B cell (primary cell): ENCODE measurements around the gene ASCC2. TPM values are rescaled to one million over a fixed set of nuclear protein-coding genes. Genes with fewer than 3 reads are reported as not detected.

ENCODE experiments used
- ATAC-seq: fragments of 200-7000 bp; cut with Tn5 transposase; one replicate; pipeline ENCODE4 v1.10.0; 2021; ENCODE audit warnings: low read depth, mild to moderate bottlenecking, moderate number of reproducible peaks, moderate library complexity
- CTCF ChIA-PET: fragments of 350-600 bp; sonication (Branson Sonifier 250); formaldehyde crosslinking; loops from one replicate; lab custom pipeline; 2021; ENCODE audit warnings: antibody characterized with exemption, inconsistent platforms; lab: Charles Lee
- POLR2A ChIA-PET: fragments of 350-600 bp; sonication (Branson Sonifier 250); formaldehyde crosslinking; loops from one replicate; lab custom pipeline; 2021; ENCODE audit warnings: antibody characterized with exemption; lab: Charles Lee
- DNase-seq: peaks from one replicate; pipeline ENCODE4 v3.0.0; 2013
- H2AFZ ChIP-seq: 2 replicates; pipeline ENCODE4 v1.6.1; 2012; ENCODE audit warnings: mild to moderate bottlenecking, low read depth, low read length; ENCODE audit not compliant: insufficient read depth, poor library complexity, severe bottlenecking
- H3K27ac ChIP-seq, 2 donors: 1 replicate in 1 of 2; 2 replicates in 1 of 2; pipeline ENCODE4 v1.5.1; 2012 to 2013; ENCODE audit warnings: low read length in 2 of 2, mild to moderate bottlenecking in 2 of 2, moderate library complexity in 1 of 2
- H3K27me3 ChIP-seq, 4 experiments: fragments of 200-600 bp in 1 of 4; sonication (generic) in 1 of 4; replicated peaks in 1 of 4; 1 replicate in 2 of 4; 2 replicates in 2 of 4; pipeline versions ENCODE4 v1.6.1 to v1.7.0; 2013 to 2016; ENCODE audit warnings: low read length in 3 of 4, mild to moderate bottlenecking in 2 of 4, mixed read lengths in 1 of 4, moderate library complexity in 1 of 4; ENCODE audit not compliant: insufficient read depth in 4 of 4, control insufficient read depth in 3 of 4; ENCODE audit errors: control extremely low read depth in 1 of 4
- H3K36me3 ChIP-seq, 2 experiments: replicated peaks in 1 of 2; 1 replicate in 1 of 2; 2 replicates in 1 of 2; pipeline versions ENCODE4 v1.6.1 to v1.7.1; 2013; ENCODE audit warnings: low read length in 1 of 2; ENCODE audit not compliant: insufficient read depth in 2 of 2, control insufficient read depth in 1 of 2; ENCODE audit errors: control extremely low read depth in 1 of 2, extremely low read depth in 1 of 2
- H3K4me1 ChIP-seq, 2 donors: fragments of 200-600 bp in 1 of 2; sonication (generic) in 1 of 2; 1 replicate in 1 of 2; 2 replicates in 1 of 2; pipeline versions ENCODE4 v1.5.1 to v1.6.1; 2013 to 2017; ENCODE audit warnings: low read length in 2 of 2; ENCODE audit not compliant: control insufficient read depth in 2 of 2, insufficient read depth in 2 of 2
- H3K4me2 ChIP-seq: replicated peaks from 2 replicates; pipeline ENCODE3; 2012; ENCODE audit warnings: mild to moderate bottlenecking, low read depth, low read length; ENCODE audit not compliant: poor library complexity, severe bottlenecking
- H3K4me3 ChIP-seq, 5 experiments: fragments of 200-600 bp in 1 of 5; sonication (generic) in 1 of 5; 1 replicate in 3 of 5; 2 replicates in 2 of 5; pipeline versions ENCODE4 v1.5.1 to v1.7.0; 2011 to 2016; ENCODE audit warnings: low read length in 4 of 5, mild to moderate bottlenecking in 4 of 5, low read depth in 2 of 5, control low read depth in 1 of 5, moderate library complexity in 1 of 5; ENCODE audit not compliant: insufficient read depth in 1 of 5; ENCODE audit errors: control extremely low read depth in 1 of 5, extremely low read depth in 1 of 5
- H3K79me2 ChIP-seq: fragments of 200-600 bp; sonication (generic); one replicate; pipeline ENCODE4 v1.6.0; 2016; ENCODE audit warnings: low read length; ENCODE audit not compliant: control insufficient read depth, insufficient read depth
- H3K9ac ChIP-seq: fragments of 200-600 bp; sonication (generic); 2 replicates; pipeline ENCODE4 v1.6.1; 2017; ENCODE audit warnings: mild to moderate bottlenecking, low read length, moderate library complexity
- H3K9me3 ChIP-seq, 3 donors: one replicate each; pipeline versions ENCODE4 v1.6.1 to v1.7.1; 2013; ENCODE audit warnings: low read length in 2 of 3; ENCODE audit not compliant: control insufficient read depth in 2 of 3, insufficient read depth in 1 of 3; ENCODE audit errors: control extremely low read depth in 1 of 3
- H4K20me1 ChIP-seq: 2 replicates; pipeline ENCODE4 v1.6.0; 2012; ENCODE audit warnings: mild to moderate bottlenecking, low read length; ENCODE audit not compliant: insufficient read depth, control insufficient read depth, poor library complexity, severe bottlenecking
- H3K27ac Mint-ChIP-seq: one replicate; pipeline ENCODE4 v1.8.0; 2021; ENCODE audit warnings: mixed read lengths
- H3K27me3 Mint-ChIP-seq: one replicate; pipeline ENCODE4 v1.8.0; 2021; ENCODE audit warnings: mixed read lengths
- H3K4me1 Mint-ChIP-seq: one replicate; pipeline ENCODE4 v1.8.0; 2021; ENCODE audit warnings: mixed read lengths
- H3K4me3 Mint-ChIP-seq: one replicate; pipeline ENCODE4 v1.8.0; 2021; ENCODE audit warnings: mixed read lengths
- H3K9me3 Mint-ChIP-seq: one replicate; pipeline ENCODE4 v1.8.0; 2022; ENCODE audit warnings: mixed read lengths; ENCODE audit not compliant: insufficient read depth
- EZH2 ChIP-seq: IDR thresholded peaks from 2 replicates; pipeline ENCODE4 v1.6.1; 2012; ENCODE audit warnings: borderline replicate concordance, low read depth, mild to moderate bottlenecking, moderate library complexity, low read length; ENCODE audit not compliant: insufficient read depth, poor library complexity, severe bottlenecking
- WGBS: methylation state at CpG from one replicate; pipeline ENCODE4 v1.1.5; 2013; ENCODE audit warnings: missing lambda C conversion rate; ENCODE audit not compliant: insufficient coverage; 5-methylcytosine and 5-hydroxymethylcytosine counted together
- intact Hi-C: fragments of 100-400 bp; cut with micrococcal nuclease; formaldehyde crosslinking; loops from one replicate; pipeline ENCODE4 v1.10.0; 2022
- polyA plus RNA-seq: library from polyadenylated mRNA; depleted of rRNA; stranded (reverse); fragments of >200 nt; gene quantifications from 2 replicates; pipeline ENCODE4 v1.2.3, GENCODE V29; 2012
- total RNA-seq, 2 donors: library from RNA; stranded (reverse); fragments of 120-200 nt in 1 of 2; gene quantifications; 1 replicate in 1 of 2; 2 replicates in 1 of 2; pipeline versions ENCODE4 v1.2.3 to v1.2.4, GENCODE V29; 2013 to 2022
- TF ChIP-seq, protein P1 (sequence below): fragments of 200-600 bp; IDR thresholded peaks from one replicate; pipeline ENCODE4 v1.8.0; 2022; ENCODE audit warnings: antibody characterized with exemption, mild to moderate bottlenecking

The ASCC2 gene
- total and polyA plus RNA-seq, 2 donors (not counting 1 experiment from before 2014, with no cell fraction given) = 81.1 to 84.0 TPM

DNA sequence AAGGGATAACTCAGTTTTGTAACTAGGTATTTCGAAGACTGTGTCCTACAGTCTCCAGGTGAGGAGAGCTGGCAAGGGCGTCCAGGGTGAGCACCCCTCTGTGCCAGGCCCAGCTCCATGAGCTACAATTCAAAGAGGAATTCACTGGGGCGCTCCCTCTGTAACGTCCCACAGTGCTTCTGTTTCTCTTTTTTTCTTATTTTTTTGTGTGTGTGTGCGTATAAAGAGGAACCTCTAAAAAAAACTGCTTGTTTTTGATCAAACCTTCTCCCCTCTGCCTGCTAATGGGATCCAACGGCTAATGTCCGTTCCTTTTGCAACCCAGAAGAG lies 17.1 kb downstream of the ASCC2 start:
- no peak for ATAC-seq

DNA sequence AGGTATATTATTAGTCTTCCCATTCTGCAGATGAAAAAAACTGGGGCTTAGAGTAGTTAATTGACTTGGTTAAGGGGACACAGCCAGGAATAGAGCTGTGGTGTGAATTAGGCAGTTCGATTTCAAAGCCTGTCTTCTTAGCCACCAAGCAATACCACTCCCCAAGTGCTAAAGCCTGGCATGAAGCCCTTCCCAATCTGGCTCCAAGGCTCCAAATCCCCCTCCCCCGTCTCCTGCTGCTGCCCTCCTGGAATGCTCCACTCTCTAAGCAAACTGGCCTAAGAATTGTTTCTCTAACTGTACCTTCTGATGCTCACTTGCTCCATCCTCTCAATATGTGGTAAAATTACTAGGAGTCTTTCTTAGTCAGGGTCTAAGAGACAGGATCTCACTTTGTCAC lies 18.6 kb downstream of the ASCC2 start:
- Histone ChIP-seq H2AFZ (no peak overlapping the region), H4K20me1 (no peaks in the 10 kb centered on the region), H3K9ac (no peak overlapping the region), H3K9me3 (no peaks in the 10 kb centered on the region), H3K27ac (no peak overlapping the region), H3K27me3 (no peaks in the 10 kb centered on the region), H3K4me3 (no peak overlapping the region), H3K4me1 (no peaks in the 10 kb centered on the region), H3K4me2 (no peak overlapping the region), H3K36me3 (peaks cover 6 to 75% of the 10 kb centered on the region in 2 experiments), H3K79me2 (no peaks in the 10 kb centered on the region)
- Mint-ChIP-seq H3K4me1 (no peaks in the 10 kb centered on the region), H3K9me3 (no peaks in the 10 kb centered on the region), H3K27ac (no peak overlapping the region), H3K27me3 (no peaks in the 10 kb centered on the region), H3K4me3 (no peak overlapping the region)
- 100% methylated on average over 1 of the region's 2 CpGs for WGBS
- TF ChIP-seq, protein P1, sequence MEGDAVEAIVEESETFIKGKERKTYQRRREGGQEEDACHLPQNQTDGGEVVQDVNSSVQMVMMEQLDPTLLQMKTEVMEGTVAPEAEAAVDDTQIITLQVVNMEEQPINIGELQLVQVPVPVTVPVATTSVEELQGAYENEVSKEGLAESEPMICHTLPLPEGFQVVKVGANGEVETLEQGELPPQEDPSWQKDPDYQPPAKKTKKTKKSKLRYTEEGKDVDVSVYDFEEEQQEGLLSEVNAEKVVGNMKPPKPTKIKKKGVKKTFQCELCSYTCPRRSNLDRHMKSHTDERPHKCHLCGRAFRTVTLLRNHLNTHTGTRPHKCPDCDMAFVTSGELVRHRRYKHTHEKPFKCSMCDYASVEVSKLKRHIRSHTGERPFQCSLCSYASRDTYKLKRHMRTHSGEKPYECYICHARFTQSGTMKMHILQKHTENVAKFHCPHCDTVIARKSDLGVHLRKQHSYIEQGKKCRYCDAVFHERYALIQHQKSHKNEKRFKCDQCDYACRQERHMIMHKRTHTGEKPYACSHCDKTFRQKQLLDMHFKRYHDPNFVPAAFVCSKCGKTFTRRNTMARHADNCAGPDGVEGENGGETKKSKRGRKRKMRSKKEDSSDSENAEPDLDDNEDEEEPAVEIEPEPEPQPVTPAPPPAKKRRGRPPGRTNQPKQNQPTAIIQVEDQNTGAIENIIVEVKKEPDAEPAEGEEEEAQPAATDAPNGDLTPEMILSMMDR = no peak
- TF ChIP-seq EZH2 = no peak
- DNase-seq = no peak
- ChIA-PET POLR2A (no interaction called here), CTCF (no interaction called here)
- intact Hi-C loops = no loop called here
- ATAC-seq = no peak

More for the DNA sequence above, 17.1 kb downstream of the ASCC2 start:
- no peaks in the 10 kb centered on the region for H3K27me3 Mint-ChIP-seq
- no peak for TF ChIP-seq EZH2
- TF ChIP-seq, protein P1 = no peak
- no peak overlapping the region for H2AFZ ChIP-seq
- H3K4me3 ChIP-seq = no peak overlapping the region
- no peaks in the 10 kb centered on the region for H3K9me3 ChIP-seq
- H3K27me3 ChIP-seq = no peaks in the 10 kb centered on the region
- H3K79me2 ChIP-seq = no peaks in the 10 kb centered on the region
- H4K20me1 ChIP-seq = no peaks in the 10 kb centered on the region
- 93% methylated on average over 3 of the region's 7 CpGs for whole genome bisulfite sequencing
- ChIA-PET POLR2A (no interaction called here), CTCF (interaction anchor here (2.0 kb wide), 1 partner anchor 184 kb away, joined by 7 read pairs; no protein-coding TSS in a partner anchor)
- H3K4me3 Mint-ChIP-seq = no peak overlapping the region
- intact Hi-C loops = no loop called here
- H3K4me1 ChIP-seq = no peaks in the 10 kb centered on the region
- no peaks in the 10 kb centered on the region for H3K4me1 Mint-ChIP-seq
- no peaks in the 10 kb centered on the region for H3K9me3 Mint-ChIP-seq
- no peak overlapping the region for H3K27ac ChIP-seq
- no peak for DNase-seq
- H3K36me3 ChIP-seq = peaks cover 8 to 74% of the 10 kb centered on the region in 2 experiments
- H3K4me2 ChIP-seq = no peak overlapping the region
- no peak overlapping the region for H3K27ac Mint-ChIP-seq
- H3K9ac ChIP-seq = no peak overlapping the region
